ENCODE measurements around the gene PHF5A.

- TF ChIP-seq CTCF (IDR thresholded peaks at IDR 0.05; ENCODE audit: borderline replicate concordance, extremely low read depth, low read length, poor library complexity, severe bottlenecking), result no peak
- TF ChIP-seq EZH2 (IDR thresholded peaks at IDR 0.05; ENCODE audit: borderline replicate concordance, low read depth, low read length, severe bottlenecking), result no peak
Observed at GRCh38 chr22:41415554-41415953, 52.9 kb downstream of the PHF5A start.
